ENCODE measurements around the gene PEX14. TPM values are rescaled to one million over a fixed set of nuclear protein-coding genes. Genes with fewer than 3 reads are reported as not detected.

PEX14 gene
- polyA plus RNA-seq, 3 donors = 2.2 to 8.8 (median 2.7) TPM

DNA sequence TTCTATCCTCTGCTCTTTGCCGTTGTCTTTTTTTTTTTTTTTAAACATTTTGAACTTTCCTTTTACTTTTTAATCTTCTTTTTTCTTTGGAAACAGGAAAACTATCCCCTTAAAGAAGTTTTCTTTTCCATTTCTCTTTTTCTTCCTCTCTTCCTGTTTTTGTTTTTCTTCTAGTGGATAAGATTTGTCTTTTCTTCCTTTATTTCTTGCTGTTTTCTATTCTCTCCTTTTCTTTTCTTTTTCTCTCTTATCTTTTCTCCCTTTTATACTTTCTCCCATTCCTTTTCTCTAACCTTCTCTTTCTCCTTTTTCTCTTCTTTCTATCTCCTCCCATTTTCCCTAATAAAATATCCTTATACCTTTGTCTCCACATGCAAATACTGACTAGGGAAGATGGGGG is 46.2 kb downstream of the PEX14 start:
- H3K4me2 ChIP-seq (replicated peaks; ENCODE audit: extremely low read depth, low read length, poor library complexity, severe bottlenecking) = no peak overlapping the region
- no peak overlapping the region for H2AFZ ChIP-seq (ENCODE audit: insufficient read depth, low read depth, low read length, poor library complexity, severe bottlenecking)
- H4K20me1 ChIP-seq (ENCODE audit: insufficient read depth, low read length) = peaks cover 43% of the 10 kb centered on the region
- H3K9ac ChIP-seq (ENCODE audit: insufficient read depth, low read length, poor library complexity, severe bottlenecking) = no peak overlapping the region
- TF ChIP-seq, protein P1, sequence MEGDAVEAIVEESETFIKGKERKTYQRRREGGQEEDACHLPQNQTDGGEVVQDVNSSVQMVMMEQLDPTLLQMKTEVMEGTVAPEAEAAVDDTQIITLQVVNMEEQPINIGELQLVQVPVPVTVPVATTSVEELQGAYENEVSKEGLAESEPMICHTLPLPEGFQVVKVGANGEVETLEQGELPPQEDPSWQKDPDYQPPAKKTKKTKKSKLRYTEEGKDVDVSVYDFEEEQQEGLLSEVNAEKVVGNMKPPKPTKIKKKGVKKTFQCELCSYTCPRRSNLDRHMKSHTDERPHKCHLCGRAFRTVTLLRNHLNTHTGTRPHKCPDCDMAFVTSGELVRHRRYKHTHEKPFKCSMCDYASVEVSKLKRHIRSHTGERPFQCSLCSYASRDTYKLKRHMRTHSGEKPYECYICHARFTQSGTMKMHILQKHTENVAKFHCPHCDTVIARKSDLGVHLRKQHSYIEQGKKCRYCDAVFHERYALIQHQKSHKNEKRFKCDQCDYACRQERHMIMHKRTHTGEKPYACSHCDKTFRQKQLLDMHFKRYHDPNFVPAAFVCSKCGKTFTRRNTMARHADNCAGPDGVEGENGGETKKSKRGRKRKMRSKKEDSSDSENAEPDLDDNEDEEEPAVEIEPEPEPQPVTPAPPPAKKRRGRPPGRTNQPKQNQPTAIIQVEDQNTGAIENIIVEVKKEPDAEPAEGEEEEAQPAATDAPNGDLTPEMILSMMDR (IDR thresholded peaks at IDR 0.05) = no peak
- no peaks in the 10 kb centered on the region for H3K27me3 ChIP-seq (ENCODE audit: control insufficient read depth in 2 of 2, insufficient read depth in 2 of 2, low read length in 2 of 2)
- peaks cover 9% of the 10 kb centered on the region for H3K4me1 Mint-ChIP-seq
- H3K4me3 Mint-ChIP-seq = no peak overlapping the region
- no peak for DNase-seq
- WGBS (ENCODE audit: insufficient coverage) = no CpG with 5 or more reads among the region's 1 CpG
- no peaks in the 10 kb centered on the region for H3K4me1 ChIP-seq (ENCODE audit: control insufficient read depth in 1 of 2, insufficient read depth in 2 of 2, low read length in 2 of 2)
- intact Hi-C loops (cut with micrococcal nuclease) = no loop called here
- H3K27ac Mint-ChIP-seq = peak overlapping the region in 1 of 7 donors; percentile 27
- no peak overlapping the region for H3K27ac ChIP-seq (ENCODE audit: low read depth in 1 of 2, low read length in 2 of 2)
- peaks cover 0 to 2% (median 0%) of the 10 kb centered on the region in 3 donors for H3K27me3 Mint-ChIP-seq (ENCODE audit: low read depth in 3 of 3)
- peaks cover 0 to 19% of the 10 kb centered on the region in 2 donors for H3K36me3 ChIP-seq (replicated peaks in 1 of 2; ENCODE audit: control insufficient read depth in 1 of 2, insufficient read depth in 2 of 2, low read length in 2 of 2)
- H3K79me2 ChIP-seq (ENCODE audit: insufficient read depth, low read length) = peaks cover 31% of the 10 kb centered on the region
- no peaks in the 10 kb centered on the region for H3K9me3 ChIP-seq (replicated peaks in 1 of 2; ENCODE audit: control insufficient read depth in 1 of 2, insufficient read depth in 1 of 2, low read length in 2 of 2)
- no peak overlapping the region for H3K4me3 ChIP-seq (replicated peaks in 1 of 3; ENCODE audit: low read depth in 2 of 3, low read length in 3 of 3)
- peaks cover 20 to 47% of the 10 kb centered on the region in 2 donors for H3K36me3 Mint-ChIP-seq
- no peaks in the 10 kb centered on the region for H3K9me3 Mint-ChIP-seq

DNA sequence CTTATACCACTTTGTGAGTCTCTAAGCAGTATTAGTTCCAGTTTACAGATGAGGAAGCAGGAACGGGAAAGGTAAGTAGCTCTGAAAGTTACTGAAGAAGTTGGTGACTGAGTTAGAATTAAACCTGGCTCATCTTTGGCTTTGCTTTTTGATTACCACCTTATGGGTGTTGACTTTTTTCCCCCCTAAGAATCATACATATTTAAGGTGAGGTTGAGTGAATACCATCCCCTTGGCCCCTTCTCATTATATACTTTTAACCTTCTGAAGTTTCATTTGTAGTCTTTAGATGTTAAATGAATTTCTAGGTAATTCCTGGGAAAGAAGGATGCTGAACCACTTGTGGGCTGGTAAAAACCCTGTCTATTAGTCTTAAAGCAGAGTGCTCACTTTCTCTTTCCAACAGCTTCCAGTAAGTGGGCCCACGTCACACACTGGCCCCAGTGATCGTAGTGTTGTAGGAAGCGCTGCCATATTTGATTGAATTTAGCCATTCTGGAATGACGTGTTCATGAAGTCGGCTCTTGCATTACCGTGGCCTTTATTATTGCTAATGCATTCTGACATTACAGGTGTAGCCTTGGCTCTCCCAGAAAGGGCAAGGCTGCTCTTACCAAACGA is 46.9 kb downstream of the PEX14 start:
- H3K36me3 Mint-ChIP-seq = peaks cover 20 to 45% of the 10 kb centered on the region in 2 donors
- peaks cover 0 to 2% (median 2%) of the 10 kb centered on the region in 3 donors for H3K27me3 Mint-ChIP-seq (ENCODE audit: low read depth in 3 of 3)
- no peaks in the 10 kb centered on the region for H3K27me3 ChIP-seq (ENCODE audit: control insufficient read depth in 2 of 2, insufficient read depth in 2 of 2, low read length in 2 of 2)
- H3K4me2 ChIP-seq (replicated peaks; ENCODE audit: extremely low read depth, low read length, poor library complexity, severe bottlenecking) = no peak overlapping the region
- H3K27ac Mint-ChIP-seq = no peak overlapping the region
- H3K9ac ChIP-seq (ENCODE audit: insufficient read depth, low read length, poor library complexity, severe bottlenecking) = no peak overlapping the region
- peaks cover 24% of the 10 kb centered on the region for H3K79me2 ChIP-seq (ENCODE audit: insufficient read depth, low read length)
- H3K4me3 ChIP-seq (replicated peaks in 1 of 3; ENCODE audit: low read depth in 2 of 3, low read length in 3 of 3) = no peak overlapping the region
- no peaks in the 10 kb centered on the region for H3K4me1 ChIP-seq (ENCODE audit: control insufficient read depth in 1 of 2, insufficient read depth in 2 of 2, low read length in 2 of 2)
- peaks cover 0 to 19% of the 10 kb centered on the region in 2 donors for H3K36me3 ChIP-seq (replicated peaks in 1 of 2; ENCODE audit: control insufficient read depth in 1 of 2, insufficient read depth in 2 of 2, low read length in 2 of 2)
- WGBS (ENCODE audit: insufficient coverage) = 99% methylated on average over 6 of the region's 8 CpGs
- H4K20me1 ChIP-seq (ENCODE audit: insufficient read depth, low read length) = peaks cover 36% of the 10 kb centered on the region
- no peak overlapping the region for H3K4me3 Mint-ChIP-seq
- H3K9me3 Mint-ChIP-seq = no peaks in the 10 kb centered on the region
- intact Hi-C loops (cut with micrococcal nuclease) = no loop called here
- no peaks in the 10 kb centered on the region for H3K9me3 ChIP-seq (replicated peaks in 1 of 2; ENCODE audit: control insufficient read depth in 1 of 2, insufficient read depth in 1 of 2, low read length in 2 of 2)
- peaks cover 8% of the 10 kb centered on the region for H3K4me1 Mint-ChIP-seq
- TF ChIP-seq, protein P1 (IDR thresholded peaks at IDR 0.05) = no peak
- DNase-seq = no peak
- H3K27ac ChIP-seq (ENCODE audit: low read depth in 1 of 2, low read length in 2 of 2) = no peak overlapping the region
- no peak overlapping the region for H2AFZ ChIP-seq (ENCODE audit: insufficient read depth, low read depth, low read length, poor library complexity, severe bottlenecking)

Data from CD14-positive monocyte (primary cell).